Smooth muscle cell (in vitro differentiated cells): ENCODE measurements around the gene GRK5. TPM values are rescaled to one million over a fixed set of nuclear protein-coding genes. Genes with fewer than 3 reads are reported as not detected.

Source experiments
- DNase-seq: peaks from one replicate; lab custom pipeline; 2025; ENCODE audit not compliant: unreplicated experiment; lab: John Stamatoyannopoulos, UW
- H2AFZ ChIP-seq: fragments of 200-600 bp; sonication (generic); 2 replicates; pipeline ENCODE4 v1.6.0; 2016; ENCODE audit warnings: antibody characterized with exemption, low read depth, mild to moderate bottlenecking
- H3F3A ChIP-seq: fragments of 200-600 bp; sonication (generic); 2 replicates; pipeline ENCODE4 v1.6.0; 2017; ENCODE audit warnings: antibody characterized with exemption, low read depth
- H3K27ac ChIP-seq: fragments of 200-600 bp; sonication (generic); 2 replicates; pipeline ENCODE4 v1.5.1; 2016; ENCODE audit warnings: low read depth, mild to moderate bottlenecking
- H3K27me3 ChIP-seq: fragments of 200-600 bp; sonication (generic); 2 replicates; pipeline ENCODE4 v1.6.1; 2016; ENCODE audit warnings: low read depth, mild to moderate bottlenecking
- H3K36me3 ChIP-seq: fragments of 200-600 bp; sonication (generic); 2 replicates; pipeline ENCODE4 v1.5.1; 2016; ENCODE audit warnings: low read depth
- H3K4me1 ChIP-seq: fragments of 200-600 bp; sonication (generic); 2 replicates; pipeline ENCODE4 v1.5.1; 2016; ENCODE audit warnings: low read depth
- H3K4me2 ChIP-seq: fragments of 200-600 bp; sonication (generic); 2 replicates; pipeline ENCODE4 v1.6.0; 2016; ENCODE audit warnings: mild to moderate bottlenecking
- H3K4me3 ChIP-seq: fragments of 200-600 bp; sonication (generic); 2 replicates; pipeline ENCODE4 v1.5.1; 2016; ENCODE audit warnings: mild to moderate bottlenecking
- H3K79me2 ChIP-seq: fragments of 200-600 bp; sonication (generic); 2 replicates; pipeline ENCODE4 v1.6.0; 2016; ENCODE audit warnings: low read depth, mild to moderate bottlenecking
- H3K9ac ChIP-seq: fragments of 200-600 bp; sonication (generic); 2 replicates; pipeline ENCODE4 v1.6.0; 2016; ENCODE audit warnings: low read depth
- H3K9me3 ChIP-seq: fragments of 200-600 bp; sonication (generic); replicated peaks from 2 replicates; pipeline ENCODE4 v1.5.1; 2016; ENCODE audit warnings: low read depth
- H4K20me1 ChIP-seq: fragments of 200-600 bp; sonication (generic); 2 replicates; pipeline ENCODE4 v1.6.0; 2016; ENCODE audit warnings: low read depth
- WGBS: methylation state at CpG from one replicate; pipeline ENCODE4 v1.1.7; 2016; ENCODE audit warnings: low lambda C conversion rate; 5-methylcytosine and 5-hydroxymethylcytosine counted together
- polyA plus RNA-seq: library from polyadenylated mRNA; unstranded; fragments of >200 nt; fragmentation: Nextera tagmentation; extraction: Ambion mirVana; gene quantifications from 2 replicates; pipeline ENCODE4 v1.2.1, GENCODE V29; 2016
- total RNA-seq: library from RNA; depleted of rRNA; stranded (reverse); fragments of >200 nt; gene quantifications from 2 replicates; pipeline ENCODE4 v1.2.3, GENCODE V29; 2014
- TF ChIP-seq, protein P1 (sequence below): fragments of 200-600 bp; sonication (generic); IDR thresholded peaks from 2 replicates; pipeline ENCODE4 v1.5.1; 2017; ENCODE audit warnings: borderline replicate concordance, mild to moderate bottlenecking, antibody characterized with exemption; ENCODE audit not compliant: insufficient read depth, poor library complexity, severe bottlenecking

The GRK5 gene
- total and polyA plus RNA-seq, 2 experiments from 2014 or later = 4.4 to 5.2 TPM

DNA sequence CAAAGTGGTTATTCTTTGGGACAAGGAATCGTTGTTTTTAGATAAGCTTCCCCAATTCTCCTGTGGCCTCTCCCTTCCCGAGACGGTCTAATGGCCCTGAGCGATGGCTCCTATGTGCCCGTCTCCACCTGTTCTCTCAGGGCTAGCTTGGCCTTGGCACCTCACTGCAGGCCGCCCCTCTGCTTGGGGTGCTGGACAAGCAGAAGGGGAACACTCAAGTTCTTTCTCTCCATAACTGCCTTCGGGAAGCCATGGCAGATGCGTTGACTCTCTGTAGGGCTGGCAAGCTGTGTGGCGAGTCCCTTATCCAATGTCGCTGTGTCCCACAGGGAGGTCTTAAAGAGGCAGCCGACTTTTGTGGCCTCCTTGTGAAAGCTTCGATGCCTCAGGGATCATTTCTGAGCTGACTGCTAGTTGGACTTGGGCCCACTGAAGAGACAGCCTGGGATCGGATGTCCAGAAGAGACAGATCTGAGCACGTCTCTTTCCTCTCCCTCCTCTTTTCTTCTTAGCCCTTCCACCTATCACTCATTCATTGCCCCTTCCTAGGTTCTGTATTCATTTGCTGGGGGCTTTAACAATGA, 70.8 kb downstream of the GRK5 start:
- WGBS = 81% methylated on average over 14 of the region's 14 CpGs
- Histone ChIP-seq H3K9me3 (no peaks in the 10 kb centered on the region), H2AFZ (no peak overlapping the region), H3K9ac (no peak overlapping the region), H3F3A (no peaks in the 10 kb centered on the region), H3K36me3 (no peaks in the 10 kb centered on the region), H3K27ac (no peak overlapping the region), H3K4me2 (no peak overlapping the region), H4K20me1 (peaks cover 56% of the 10 kb centered on the region), H3K79me2 (peaks cover 2% of the 10 kb centered on the region), H3K27me3 (no peaks in the 10 kb centered on the region), H3K4me1 (no peaks in the 10 kb centered on the region), H3K4me3 (no peak overlapping the region)
- no peak for DNase-seq
- TF ChIP-seq, protein P1, sequence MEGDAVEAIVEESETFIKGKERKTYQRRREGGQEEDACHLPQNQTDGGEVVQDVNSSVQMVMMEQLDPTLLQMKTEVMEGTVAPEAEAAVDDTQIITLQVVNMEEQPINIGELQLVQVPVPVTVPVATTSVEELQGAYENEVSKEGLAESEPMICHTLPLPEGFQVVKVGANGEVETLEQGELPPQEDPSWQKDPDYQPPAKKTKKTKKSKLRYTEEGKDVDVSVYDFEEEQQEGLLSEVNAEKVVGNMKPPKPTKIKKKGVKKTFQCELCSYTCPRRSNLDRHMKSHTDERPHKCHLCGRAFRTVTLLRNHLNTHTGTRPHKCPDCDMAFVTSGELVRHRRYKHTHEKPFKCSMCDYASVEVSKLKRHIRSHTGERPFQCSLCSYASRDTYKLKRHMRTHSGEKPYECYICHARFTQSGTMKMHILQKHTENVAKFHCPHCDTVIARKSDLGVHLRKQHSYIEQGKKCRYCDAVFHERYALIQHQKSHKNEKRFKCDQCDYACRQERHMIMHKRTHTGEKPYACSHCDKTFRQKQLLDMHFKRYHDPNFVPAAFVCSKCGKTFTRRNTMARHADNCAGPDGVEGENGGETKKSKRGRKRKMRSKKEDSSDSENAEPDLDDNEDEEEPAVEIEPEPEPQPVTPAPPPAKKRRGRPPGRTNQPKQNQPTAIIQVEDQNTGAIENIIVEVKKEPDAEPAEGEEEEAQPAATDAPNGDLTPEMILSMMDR = no peak

- TF ChIP-seq, protein P1 = no peak
- Histone ChIP-seq H3K9me3 (no peaks in the 10 kb centered on the region), H3F3A (no peaks in the 10 kb centered on the region), H3K27me3 (no peaks in the 10 kb centered on the region), H3K4me3 (no peak overlapping the region), H3K79me2 (peaks cover 5% of the 10 kb centered on the region), H3K4me2 (no peak overlapping the region), H3K27ac (no peak overlapping the region), H2AFZ (no peak overlapping the region), H3K4me1 (no peaks in the 10 kb centered on the region), H3K36me3 (no peaks in the 10 kb centered on the region), H4K20me1 (peaks cover 53% of the 10 kb centered on the region), H3K9ac (no peak overlapping the region)
- 93% methylated on average over 10 of the region's 10 CpGs for WGBS
- no peak for DNase-seq
Measured at GRCh38 chr10:119279441-119279840, 72.1 kb downstream of the GRK5 start.

DNA sequence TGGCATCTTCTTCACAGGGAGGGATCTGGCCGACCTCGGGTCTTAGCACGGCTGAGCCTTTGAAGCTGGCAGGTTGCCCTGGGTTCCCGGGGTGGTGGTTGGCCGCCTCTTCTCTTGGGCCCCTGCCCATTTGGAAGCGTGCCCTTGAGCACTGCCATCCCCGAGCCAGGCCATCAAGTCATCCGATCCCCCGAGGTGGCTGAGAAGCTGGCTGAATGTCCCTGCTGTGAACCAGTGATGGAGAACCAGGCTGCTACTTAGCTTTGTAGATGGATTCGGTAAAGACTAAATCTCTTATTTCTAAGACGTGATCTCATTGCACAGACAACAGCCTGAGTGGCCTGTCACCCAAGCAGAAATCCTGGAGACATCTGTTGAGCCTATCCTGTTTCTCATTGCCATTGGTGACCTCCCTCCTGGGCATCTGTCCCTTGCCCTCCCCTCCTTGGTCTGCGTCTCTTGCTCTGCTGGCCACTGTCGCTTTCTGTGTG, 74.3 kb downstream of the GRK5 start:
- Histone ChIP-seq H2AFZ (no peak overlapping the region), H3K4me1 (no peaks in the 10 kb centered on the region), H4K20me1 (peaks cover 65% of the 10 kb centered on the region), H3K79me2 (peaks cover 6% of the 10 kb centered on the region), H3K36me3 (no peaks in the 10 kb centered on the region), H3K9ac (no peak overlapping the region), H3K4me2 (no peak overlapping the region), H3K27ac (no peak overlapping the region), H3K27me3 (no peaks in the 10 kb centered on the region), H3K9me3 (no peaks in the 10 kb centered on the region), H3F3A (no peaks in the 10 kb centered on the region), H3K4me3 (no peak overlapping the region)
- TF ChIP-seq, protein P1 = no peak
- WGBS = 96% methylated on average over 13 of the region's 13 CpGs
- DNase-seq = no peak

DNA sequence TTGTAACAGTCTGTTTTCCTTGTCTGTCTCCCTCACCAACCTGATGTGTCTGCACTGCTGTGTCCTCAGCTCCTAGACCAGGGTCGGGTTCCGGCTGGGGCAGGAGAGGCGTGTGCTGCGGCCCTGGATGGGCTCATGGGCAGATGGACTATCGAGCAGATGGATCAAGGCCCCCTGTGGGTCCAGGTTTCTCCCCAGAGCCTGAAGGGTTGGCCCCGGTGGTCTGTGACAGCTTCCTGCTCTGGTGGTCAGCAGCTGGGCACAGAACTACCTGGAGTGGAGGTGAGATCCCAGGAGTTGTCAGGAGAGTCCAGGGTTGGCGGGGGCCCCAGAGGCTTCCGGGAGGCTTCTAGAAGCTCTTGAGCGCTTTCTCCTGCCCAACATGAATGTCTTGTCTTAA, 75.1 kb downstream of the GRK5 start:
- Histone ChIP-seq H3K4me2 (no peak overlapping the region), H3K36me3 (no peaks in the 10 kb centered on the region), H3F3A (no peaks in the 10 kb centered on the region), H4K20me1 (peaks cover 67% of the 10 kb centered on the region), H3K27me3 (no peaks in the 10 kb centered on the region), H3K9ac (no peak overlapping the region), H3K4me3 (no peak overlapping the region), H3K27ac (no peak overlapping the region), H3K9me3 (no peaks in the 10 kb centered on the region), H3K79me2 (peaks cover 6% of the 10 kb centered on the region), H2AFZ (no peak overlapping the region), H3K4me1 (no peaks in the 10 kb centered on the region)
- 96% methylated on average over 9 of the region's 9 CpGs for WGBS
- TF ChIP-seq, protein P1 = no peak
- DNase-seq = no peak
